Measurements from ENCODE around the gene TP63.

The TP63 gene

GRCh38 chr3:189593581-189593980 lies 37.6 kb upstream of the TP63 start:
- TF ChIP-seq YY1 (IDR thresholded peaks at IDR 0.05; ENCODE audit: low read depth), result no peak
- peak; percentile 48; the same call in 1 of the 2 replicates for TF ChIP-seq CEBPB (IDR thresholded peaks at IDR 0.05)

GRCh38 chr3:189597918-189598317 lies 33.3 kb upstream of the TP63 start:
- no peak for TF ChIP-seq FOXM1 (IDR thresholded peaks at IDR 0.05; ENCODE audit: borderline replicate concordance, low read depth)
- no peak for TF ChIP-seq EGR1 (IDR thresholded peaks at IDR 0.05)
- no peak for TF ChIP-seq USF1 (IDR thresholded peaks at IDR 0.05)
- no peak for TF ChIP-seq TCF12 (IDR thresholded peaks at IDR 0.05; ENCODE audit: low read depth)
- TF ChIP-seq REST (IDR thresholded peaks at IDR 0.05; ENCODE audit: low read depth), result no peak
- TF ChIP-seq TAF1 (IDR thresholded peaks at IDR 0.05; ENCODE audit: low read depth), result no peak
- TF ChIP-seq TEAD4 (IDR thresholded peaks at IDR 0.05), result no peak
- TF ChIP-seq EP300 (IDR thresholded peaks at IDR 0.05; ENCODE audit: borderline replicate concordance), result no peak
- no peak for TF ChIP-seq MAX (IDR thresholded peaks at IDR 0.05)
- TF ChIP-seq NFIC (IDR thresholded peaks at IDR 0.05), result no peak
- no peak for TF ChIP-seq CEBPB (IDR thresholded peaks at IDR 0.05)
- TF ChIP-seq CREB1 (IDR thresholded peaks at IDR 0.05; ENCODE audit: low read depth), result no peak
- TF ChIP-seq RAD21 (IDR thresholded peaks at IDR 0.05; ENCODE audit: low read depth), result no peak
- TF ChIP-seq YY1 (IDR thresholded peaks at IDR 0.05; ENCODE audit: low read depth), result no peak
- no peak for TF ChIP-seq ZBTB7A (IDR thresholded peaks at IDR 0.05; ENCODE audit: low read depth)

- no peak for TF ChIP-seq TEAD4 (IDR thresholded peaks at IDR 0.05)
- no peak for TF ChIP-seq CREB1 (IDR thresholded peaks at IDR 0.05; ENCODE audit: low read depth)
- TF ChIP-seq MAX (IDR thresholded peaks at IDR 0.05), result no peak
- no peak for TF ChIP-seq FOXM1 (IDR thresholded peaks at IDR 0.05; ENCODE audit: borderline replicate concordance, low read depth)
- TF ChIP-seq CEBPB (IDR thresholded peaks at IDR 0.05), result no peak
- no peak for TF ChIP-seq REST (IDR thresholded peaks at IDR 0.05; ENCODE audit: low read depth)
- TF ChIP-seq EGR1 (IDR thresholded peaks at IDR 0.05), result no peak
- TF ChIP-seq USF1 (IDR thresholded peaks at IDR 0.05), result no peak
- no peak for TF ChIP-seq TAF1 (IDR thresholded peaks at IDR 0.05; ENCODE audit: low read depth)
- no peak for TF ChIP-seq ZBTB7A (IDR thresholded peaks at IDR 0.05; ENCODE audit: low read depth)
- no peak for TF ChIP-seq EP300 (IDR thresholded peaks at IDR 0.05; ENCODE audit: borderline replicate concordance)
- no peak for TF ChIP-seq TCF12 (IDR thresholded peaks at IDR 0.05; ENCODE audit: low read depth)
- TF ChIP-seq RAD21 (IDR thresholded peaks at IDR 0.05; ENCODE audit: low read depth), result no peak
These were observed 32.5 kb upstream of the TP63 start for GRCh38 chr3:189598530-189599225.

GRCh38 chr3:189602471-189602870 lies 28.7 kb upstream of the TP63 start:
- TF ChIP-seq TEAD4 (IDR thresholded peaks at IDR 0.05), result no peak
- no peak for TF ChIP-seq EGR1 (IDR thresholded peaks at IDR 0.05)
- TF ChIP-seq CREB1 (IDR thresholded peaks at IDR 0.05; ENCODE audit: low read depth), result no peak
- no peak for TF ChIP-seq REST (IDR thresholded peaks at IDR 0.05; ENCODE audit: low read depth)
- TF ChIP-seq MAX (IDR thresholded peaks at IDR 0.05), result no peak
- no peak for TF ChIP-seq EP300 (IDR thresholded peaks at IDR 0.05; ENCODE audit: borderline replicate concordance)
- TF ChIP-seq TAF1 (IDR thresholded peaks at IDR 0.05; ENCODE audit: low read depth), result no peak
- no peak for TF ChIP-seq CEBPB (IDR thresholded peaks at IDR 0.05)
- TF ChIP-seq YY1 (IDR thresholded peaks at IDR 0.05; ENCODE audit: low read depth), result no peak
- no peak for TF ChIP-seq RAD21 (IDR thresholded peaks at IDR 0.05; ENCODE audit: low read depth)
- TF ChIP-seq ZBTB7A (IDR thresholded peaks at IDR 0.05; ENCODE audit: low read depth), result no peak
- no peak for TF ChIP-seq NFIC (IDR thresholded peaks at IDR 0.05)
- TF ChIP-seq USF1 (IDR thresholded peaks at IDR 0.05), result no peak
- TF ChIP-seq FOXM1 (IDR thresholded peaks at IDR 0.05; ENCODE audit: borderline replicate concordance, low read depth), result no peak
- no peak for TF ChIP-seq TCF12 (IDR thresholded peaks at IDR 0.05; ENCODE audit: low read depth)
